Neural cell (in vitro differentiated cells): ENCODE data around the gene ACVR1C. TPM values are rescaled to one million over a fixed set of nuclear protein-coding genes. Genes with fewer than 3 reads are reported as not detected.

Source experiments
- H2AFZ ChIP-seq: fragments of 200-600, 300-800 bp; sonication (generic), shearing (Covaris generic); 2 replicates; pipeline ENCODE4 v1.6.0; 2014; ENCODE audit warnings: low read depth, mild to moderate bottlenecking, antibody characterized with exemption, low read length, moderate library complexity
- H3F3A ChIP-seq: fragments of 200-600 bp; shearing (Covaris generic); 2 replicates; pipeline ENCODE4 v1.6.1; 2016; ENCODE audit warnings: mild to moderate bottlenecking, moderate library complexity, mixed read lengths, antibody characterized with exemption, low read length; ENCODE audit not compliant: insufficient read depth, poor library complexity, severe bottlenecking
- H3K27ac ChIP-seq: fragments of 200-600, 300-800 bp; sonication (generic), shearing (Covaris generic); 2 replicates; pipeline ENCODE4 v1.5.1; 2014; ENCODE audit warnings: mild to moderate bottlenecking, low read length, moderate library complexity
- H3K27me3 ChIP-seq: fragments of 300-800, 200-600 bp; sonication (generic), shearing (Covaris generic); 2 replicates; pipeline ENCODE4 v1.6.0; 2014; ENCODE audit warnings: mild to moderate bottlenecking, low read depth, low read length, moderate library complexity; ENCODE audit not compliant: insufficient read depth
- H3K36me3 ChIP-seq: fragments of 300-800, 200-600 bp; sonication (generic), shearing (Covaris generic); 2 replicates; pipeline ENCODE4 v1.5.1; 2014; ENCODE audit warnings: mild to moderate bottlenecking, antibody characterized with exemption, low read length, moderate library complexity; ENCODE audit not compliant: insufficient read depth
- H3K4me2 ChIP-seq: fragments of 300-800, 200-600 bp; sonication (generic), shearing (Covaris generic); 2 replicates; pipeline ENCODE4 v1.6.0; 2014; ENCODE audit warnings: mild to moderate bottlenecking, low read length
- H3K4me3 ChIP-seq: fragments of 300-800, 200-600 bp; sonication (generic), shearing (Covaris generic); 2 replicates; pipeline ENCODE4 v1.5.1; 2014; ENCODE audit warnings: mild to moderate bottlenecking, low read length, moderate library complexity
- H3K79me2 ChIP-seq: fragments of 200-600 bp; shearing (Covaris generic); replicated peaks from 2 replicates; pipeline ENCODE4 v1.6.0; 2014; ENCODE audit warnings: mild to moderate bottlenecking, low read length, moderate library complexity; ENCODE audit not compliant: insufficient read depth
- H3K9ac ChIP-seq: fragments of 300-800, 200-600 bp; sonication (generic), shearing (Covaris generic); 2 replicates; pipeline ENCODE4 v1.6.1; 2016; ENCODE audit warnings: mild to moderate bottlenecking, low read length, mixed read lengths
- H3K9me2 ChIP-seq: fragments of 200-600 bp; shearing (Covaris generic); 2 replicates; pipeline ENCODE4 v1.6.1; 2016; ENCODE audit warnings: mild to moderate bottlenecking, low read length, mixed read lengths; ENCODE audit not compliant: insufficient read depth
- H3K9me3 ChIP-seq: fragments of 200-600, 300-800 bp; sonication (generic), shearing (Covaris generic); 2 replicates; pipeline ENCODE4 v1.6.1; 2016; ENCODE audit warnings: mild to moderate bottlenecking, mixed run types, low read length, moderate library complexity, mixed read lengths
- H4K20me1 ChIP-seq: fragments of 200-600 bp; shearing (Covaris generic); 2 replicates; pipeline ENCODE4 v1.6.1; 2016; ENCODE audit warnings: mild to moderate bottlenecking, mixed run types; ENCODE audit not compliant: insufficient read depth
- EP300 ChIP-seq: fragments of 450-650 bp; conservative IDR thresholded peaks from 2 replicates; pipeline ENCODE4 v1.6.1; 2014; ENCODE audit warnings: antibody characterized with exemption, mild to moderate bottlenecking, moderate library complexity; ENCODE audit not compliant: poor library complexity, severe bottlenecking
- EZH2 ChIP-seq: fragments of 200-600, 300-800 bp; shearing (Covaris generic), sonication (generic); IDR thresholded peaks from 2 replicates; pipeline ENCODE4 v1.6.1; 2014; ENCODE audit warnings: antibody characterized with exemption, low read length, borderline replicate concordance, mild to moderate bottlenecking; ENCODE audit not compliant: insufficient read depth, poor library complexity, severe bottlenecking
- MXI1 ChIP-seq: fragments of 450-650 bp; conservative IDR thresholded peaks from 2 replicates; pipeline ENCODE4 v1.6.1; 2014; ENCODE audit warnings: antibody characterized with exemption, mild to moderate bottlenecking; ENCODE audit not compliant: poor library complexity, severe bottlenecking
- POLR2AphosphoS5 ChIP-seq: IDR thresholded peaks from 2 replicates; pipeline ENCODE4 v1.6.1; 2012
- RAD21 ChIP-seq: fragments of 450-650 bp; conservative IDR thresholded peaks from 2 replicates; pipeline ENCODE4 v1.6.1; 2014; ENCODE audit warnings: antibody characterized with exemption, mild to moderate bottlenecking, moderate library complexity
- SMC3 ChIP-seq: fragments of 450-650 bp; conservative IDR thresholded peaks from 2 replicates; pipeline ENCODE4 v1.6.1; 2014; ENCODE audit warnings: antibody characterized with exemption, mild to moderate bottlenecking, moderate library complexity; ENCODE audit not compliant: poor library complexity
- TAF1 ChIP-seq: IDR thresholded peaks from 2 replicates; pipeline ENCODE4 v1.6.1; 2012; ENCODE audit warnings: low read depth
- polyA plus RNA-seq: library from polyadenylated mRNA; depleted of rRNA; stranded (reverse); fragments of >200 nt; gene quantifications from 2 replicates; pipeline ENCODE4 v1.2.3, GENCODE V29; 2014
- TF ChIP-seq, protein P1 (sequence below): fragments of 450-650 bp; IDR thresholded peaks from 2 replicates; pipeline ENCODE4 v1.5.1; 2014; ENCODE audit warnings: antibody characterized with exemption, mild to moderate bottlenecking, moderate library complexity; ENCODE audit not compliant: poor library complexity, severe bottlenecking
- TF ChIP-seq, protein P2 (sequence below): IDR thresholded peaks from 2 replicates; pipeline ENCODE4 v1.6.1; 2012; ENCODE audit warnings: borderline replicate concordance

Gene ACVR1C
- polyA plus RNA-seq, 1 donor from 2014 or later: 0.26 TPM

DNA sequence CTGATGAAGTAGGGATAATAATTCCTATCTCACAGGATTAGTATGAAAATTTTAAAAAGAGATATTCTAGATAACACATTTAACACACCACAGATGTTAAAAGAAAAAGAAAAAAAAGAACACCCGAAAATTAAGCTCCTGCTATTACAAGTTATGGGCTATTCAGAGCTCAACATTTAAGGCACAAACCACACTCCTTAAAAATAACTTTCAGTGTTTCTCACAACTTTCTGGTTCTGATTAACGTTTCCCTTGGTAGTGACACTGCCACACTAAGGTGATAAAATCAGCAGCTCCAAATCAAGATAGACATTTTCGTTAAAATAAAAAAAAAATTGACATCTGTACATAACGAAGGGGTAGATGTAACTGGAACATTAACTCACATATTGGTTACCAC lies 26.9 kb downstream of the ACVR1C start:
- no peaks in the 10 kb centered on the region for H4K20me1 ChIP-seq
- H3K9me2 ChIP-seq: no peaks in the 10 kb centered on the region
- H3K27ac ChIP-seq: no peak overlapping the region
- no peak overlapping the region for H2AFZ ChIP-seq
- H3K4me2 ChIP-seq: no peak overlapping the region
- no peaks in the 10 kb centered on the region for H3F3A ChIP-seq
- H3K4me3 ChIP-seq: no peak overlapping the region
- no peak overlapping the region for H3K9ac ChIP-seq
- TF ChIP-seq SMC3 (no peak), EP300 (no peak), RAD21 (no peak), MXI1 (no peak), POLR2AphosphoS5 (no peak), TAF1 (no peak), EZH2 (no peak)
- TF ChIP-seq, protein P1, sequence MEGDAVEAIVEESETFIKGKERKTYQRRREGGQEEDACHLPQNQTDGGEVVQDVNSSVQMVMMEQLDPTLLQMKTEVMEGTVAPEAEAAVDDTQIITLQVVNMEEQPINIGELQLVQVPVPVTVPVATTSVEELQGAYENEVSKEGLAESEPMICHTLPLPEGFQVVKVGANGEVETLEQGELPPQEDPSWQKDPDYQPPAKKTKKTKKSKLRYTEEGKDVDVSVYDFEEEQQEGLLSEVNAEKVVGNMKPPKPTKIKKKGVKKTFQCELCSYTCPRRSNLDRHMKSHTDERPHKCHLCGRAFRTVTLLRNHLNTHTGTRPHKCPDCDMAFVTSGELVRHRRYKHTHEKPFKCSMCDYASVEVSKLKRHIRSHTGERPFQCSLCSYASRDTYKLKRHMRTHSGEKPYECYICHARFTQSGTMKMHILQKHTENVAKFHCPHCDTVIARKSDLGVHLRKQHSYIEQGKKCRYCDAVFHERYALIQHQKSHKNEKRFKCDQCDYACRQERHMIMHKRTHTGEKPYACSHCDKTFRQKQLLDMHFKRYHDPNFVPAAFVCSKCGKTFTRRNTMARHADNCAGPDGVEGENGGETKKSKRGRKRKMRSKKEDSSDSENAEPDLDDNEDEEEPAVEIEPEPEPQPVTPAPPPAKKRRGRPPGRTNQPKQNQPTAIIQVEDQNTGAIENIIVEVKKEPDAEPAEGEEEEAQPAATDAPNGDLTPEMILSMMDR: no peak
- TF ChIP-seq, protein P2, sequence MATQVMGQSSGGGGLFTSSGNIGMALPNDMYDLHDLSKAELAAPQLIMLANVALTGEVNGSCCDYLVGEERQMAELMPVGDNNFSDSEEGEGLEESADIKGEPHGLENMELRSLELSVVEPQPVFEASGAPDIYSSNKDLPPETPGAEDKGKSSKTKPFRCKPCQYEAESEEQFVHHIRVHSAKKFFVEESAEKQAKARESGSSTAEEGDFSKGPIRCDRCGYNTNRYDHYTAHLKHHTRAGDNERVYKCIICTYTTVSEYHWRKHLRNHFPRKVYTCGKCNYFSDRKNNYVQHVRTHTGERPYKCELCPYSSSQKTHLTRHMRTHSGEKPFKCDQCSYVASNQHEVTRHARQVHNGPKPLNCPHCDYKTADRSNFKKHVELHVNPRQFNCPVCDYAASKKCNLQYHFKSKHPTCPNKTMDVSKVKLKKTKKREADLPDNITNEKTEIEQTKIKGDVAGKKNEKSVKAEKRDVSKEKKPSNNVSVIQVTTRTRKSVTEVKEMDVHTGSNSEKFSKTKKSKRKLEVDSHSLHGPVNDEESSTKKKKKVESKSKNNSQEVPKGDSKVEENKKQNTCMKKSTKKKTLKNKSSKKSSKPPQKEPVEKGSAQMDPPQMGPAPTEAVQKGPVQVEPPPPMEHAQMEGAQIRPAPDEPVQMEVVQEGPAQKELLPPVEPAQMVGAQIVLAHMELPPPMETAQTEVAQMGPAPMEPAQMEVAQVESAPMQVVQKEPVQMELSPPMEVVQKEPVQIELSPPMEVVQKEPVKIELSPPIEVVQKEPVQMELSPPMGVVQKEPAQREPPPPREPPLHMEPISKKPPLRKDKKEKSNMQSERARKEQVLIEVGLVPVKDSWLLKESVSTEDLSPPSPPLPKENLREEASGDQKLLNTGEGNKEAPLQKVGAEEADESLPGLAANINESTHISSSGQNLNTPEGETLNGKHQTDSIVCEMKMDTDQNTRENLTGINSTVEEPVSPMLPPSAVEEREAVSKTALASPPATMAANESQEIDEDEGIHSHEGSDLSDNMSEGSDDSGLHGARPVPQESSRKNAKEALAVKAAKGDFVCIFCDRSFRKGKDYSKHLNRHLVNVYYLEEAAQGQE: no peak
- H3K27me3 ChIP-seq: peaks cover 4% of the 10 kb centered on the region
- H3K79me2 ChIP-seq: no peaks in the 10 kb centered on the region
- no peaks in the 10 kb centered on the region for H3K36me3 ChIP-seq
- no peaks in the 10 kb centered on the region for H3K9me3 ChIP-seq

DNA sequence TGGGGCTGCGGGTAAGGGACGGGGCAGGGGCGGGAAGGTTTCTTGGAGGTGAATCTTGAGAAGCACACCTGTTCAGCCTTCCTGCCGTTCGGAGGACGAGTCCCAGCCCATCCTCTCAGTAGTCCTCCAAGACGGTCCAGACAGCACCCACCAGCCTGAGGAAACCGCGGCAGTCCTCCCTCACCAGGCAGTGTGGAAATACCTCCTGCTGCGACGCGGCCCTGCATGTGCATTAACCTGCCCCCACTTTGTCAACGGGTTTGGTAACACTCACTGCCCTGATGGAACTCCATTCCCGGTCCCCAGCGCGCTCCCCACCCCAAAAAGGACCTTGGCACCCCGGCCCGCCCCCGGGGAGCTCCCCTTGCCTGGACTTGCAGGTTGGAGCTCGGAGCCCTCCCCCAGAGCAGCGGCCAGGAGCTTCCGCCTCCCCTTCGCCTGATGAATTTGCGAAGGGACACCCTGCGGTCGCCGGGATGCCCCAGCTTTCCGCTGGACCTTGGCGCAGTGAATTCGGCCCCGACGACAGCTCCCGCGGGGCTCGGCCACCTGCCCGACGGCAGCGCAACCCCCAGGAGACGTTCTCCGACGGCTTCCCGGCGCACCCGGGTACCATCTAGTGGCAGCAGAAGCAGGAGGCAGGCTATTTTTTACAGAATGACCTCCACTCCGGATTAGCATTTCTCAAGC lies 31.5 kb downstream of the ACVR1C start:
- Histone ChIP-seq H4K20me1 (no peaks in the 10 kb centered on the region), H3K4me2 (no peak overlapping the region), H3K27ac (no peak overlapping the region), H3K9ac (no peak overlapping the region), H3K9me3 (no peaks in the 10 kb centered on the region), H3K9me2 (no peaks in the 10 kb centered on the region), H3K4me3 (no peak overlapping the region), H2AFZ (no peak overlapping the region), H3K36me3 (no peaks in the 10 kb centered on the region), H3K27me3 (peaks cover 4% of the 10 kb centered on the region), H3F3A (no peaks in the 10 kb centered on the region), H3K79me2 (no peaks in the 10 kb centered on the region)
- TF ChIP-seq TAF1 (no peak), RAD21 (no peak)
